Activated T-cell treated with anti-CD3 and anti-CD28 coated beads for 48 hours (primary cell): ENCODE results near the gene ZBTB37.
A peak's percentile ranks its signal among the peaks of the same experiment; 100 is the strongest.
"Not testable (repeated sequence)": the region's sequence is repeated elsewhere in the genome, so short reads cannot be mapped to it uniquely, and the experiment has no call there.

ENCODE experiments used
- DNase-seq: peaks from one replicate; pipeline ENCODE4 v3.0.0-alpha.2; 2020; ENCODE audit warnings: low read depth

ZBTB37 gene

DNA sequence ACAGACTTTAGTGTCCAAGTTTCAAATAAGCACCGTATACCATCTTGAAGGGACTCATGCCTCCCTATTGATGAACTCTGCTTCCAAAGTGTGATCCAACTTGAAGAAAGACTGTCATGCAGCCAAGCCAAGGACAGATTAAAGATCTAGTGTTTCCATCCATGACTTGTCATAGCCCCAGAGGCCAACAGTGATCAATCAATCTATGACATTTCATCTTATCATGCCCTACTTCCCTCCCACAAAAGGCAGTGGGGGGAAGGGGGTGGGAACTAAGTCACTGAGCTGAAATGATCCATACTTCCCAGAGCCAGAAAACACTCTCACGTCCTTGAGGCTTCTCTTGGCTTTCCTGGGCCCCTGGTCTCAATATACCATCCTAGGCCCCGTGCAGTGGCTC lies 44.9 kb downstream of the ZBTB37 start:
- no peak for DNase-seq

DNA sequence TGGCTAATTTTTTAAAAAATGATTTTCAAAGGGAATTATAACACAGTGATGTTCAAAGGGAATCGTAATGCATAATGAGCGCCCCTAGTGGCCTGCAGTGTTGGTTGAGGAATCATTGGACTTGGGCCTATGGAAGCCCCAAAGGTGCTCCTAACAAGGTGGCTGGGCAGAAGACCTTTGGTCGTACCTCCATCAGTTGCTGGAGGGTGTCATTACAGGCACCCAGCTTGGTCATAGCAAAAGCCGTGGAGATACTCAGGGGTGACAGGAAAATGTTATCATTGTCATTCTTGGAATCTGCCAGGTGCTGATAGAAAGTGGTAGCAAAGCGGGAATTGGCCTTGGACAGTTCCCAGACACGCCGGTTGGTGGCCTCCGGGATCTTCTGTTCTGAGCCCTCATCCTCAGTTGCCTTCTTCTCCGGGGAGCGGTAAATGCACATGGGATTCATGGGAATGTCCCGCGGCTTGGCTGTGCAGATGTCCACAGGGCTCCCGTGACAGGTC lies 46.2 kb downstream of the ZBTB37 start:
- peak; percentile 5 for DNase-seq

DNA sequence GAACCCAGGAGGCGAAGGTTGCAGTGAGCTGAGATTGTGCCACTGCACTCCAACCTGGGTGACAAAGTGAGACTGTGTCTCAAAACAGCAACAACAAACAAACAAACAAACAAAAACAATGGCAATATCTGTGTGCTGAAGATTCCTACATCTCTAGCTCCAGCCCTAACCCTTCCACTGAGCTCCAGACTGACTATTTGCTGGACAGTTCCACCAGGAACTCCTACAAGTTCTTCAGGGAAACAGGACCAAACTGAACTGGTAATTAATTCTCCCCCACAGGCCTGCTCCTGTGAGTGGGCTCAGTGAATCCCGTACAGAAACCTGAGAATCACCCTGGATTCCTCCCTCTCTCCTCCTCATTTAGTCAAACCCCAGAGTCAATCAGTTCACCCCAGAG lies 47.4 kb downstream of the ZBTB37 start:
- no peak for DNase-seq

DNA sequence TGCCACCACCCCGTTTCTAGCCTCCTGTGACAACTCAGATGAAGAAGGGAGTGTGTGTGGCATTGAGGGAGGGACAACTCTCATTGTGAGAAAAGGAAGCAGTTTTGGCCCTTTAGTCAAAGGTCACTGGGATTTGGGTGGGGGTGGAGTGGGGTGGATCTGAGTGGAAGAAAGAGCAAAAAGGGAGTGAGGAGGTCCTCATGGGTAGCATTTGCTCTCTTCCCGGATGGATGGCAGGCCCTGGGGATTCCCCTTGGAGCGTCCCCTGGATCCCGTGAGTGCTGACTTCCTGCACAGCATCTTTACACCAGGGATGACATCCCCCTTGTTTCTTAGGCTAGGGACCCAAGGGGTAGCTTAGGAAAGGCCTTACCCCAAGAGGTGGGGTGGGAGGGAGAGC lies 48.5 kb downstream of the ZBTB37 start:
- no peak for DNase-seq

DNA sequence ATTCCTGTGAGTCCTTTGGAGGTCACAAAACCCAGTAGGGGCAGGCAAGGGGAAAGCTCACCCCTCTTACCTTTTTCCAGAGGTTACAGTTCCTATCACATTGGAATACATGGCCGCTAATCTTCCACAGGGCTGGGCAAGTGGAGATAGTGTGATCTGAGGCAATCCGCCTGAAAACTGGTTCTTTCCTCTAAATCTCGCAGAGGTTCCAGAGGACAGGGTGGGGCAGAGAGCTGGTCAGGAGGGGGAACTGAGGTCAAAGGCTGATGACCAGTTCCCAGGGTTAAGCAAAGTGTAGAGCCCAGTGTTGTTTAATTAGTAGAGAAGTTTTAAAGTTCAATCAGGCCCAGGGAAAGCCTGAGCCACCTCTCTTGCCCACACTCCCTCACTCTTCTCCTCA lies 49.0 kb downstream of the ZBTB37 start, which contains the start of gene SERPINC1:
Gene SERPINC1, minus strand, starts transcription at position 179 of the 400 bp plus-strand sequence. Its CDS starts 68 bp downstream, at position 111.
- DNase-seq: no peak

DNA sequence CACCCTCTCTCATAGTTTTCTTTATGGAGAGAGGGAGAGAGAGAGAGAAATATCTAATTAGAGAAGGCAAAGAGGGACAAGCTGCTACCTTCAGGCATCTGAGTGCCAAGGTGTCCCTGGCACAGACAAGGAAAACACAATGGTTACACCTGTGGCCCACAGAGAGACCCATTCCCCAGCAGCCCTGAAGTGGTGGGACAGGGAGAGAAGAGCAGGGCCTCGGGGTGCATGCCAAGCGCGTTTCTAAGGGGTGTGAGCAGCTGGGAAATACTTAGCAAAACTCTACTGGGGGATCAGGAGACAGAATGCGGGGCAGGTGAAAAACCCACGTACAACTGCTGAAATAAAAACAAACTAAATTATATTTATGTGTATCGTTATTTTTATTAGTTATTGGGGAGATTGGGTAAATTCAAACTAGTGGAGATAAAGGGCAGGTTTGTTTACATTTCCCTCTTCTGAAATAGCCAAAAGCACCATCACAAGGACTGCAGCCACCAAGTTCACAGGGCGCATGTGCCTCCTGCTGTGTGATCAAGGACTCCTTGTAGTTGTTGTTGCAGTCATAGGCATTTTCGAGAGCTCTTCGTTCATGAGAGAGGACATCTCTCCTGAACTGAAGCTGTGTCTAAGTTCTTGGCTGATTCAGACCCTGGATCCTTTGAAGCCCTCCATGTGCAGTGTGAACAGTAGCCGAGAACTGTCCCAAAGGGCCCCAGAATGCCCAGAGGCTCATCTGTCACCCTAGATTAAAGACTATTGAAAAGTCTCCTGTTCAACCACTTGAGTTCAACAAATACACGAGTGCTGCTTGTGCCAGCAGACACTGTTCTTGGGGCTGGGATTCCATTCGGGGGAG lies 49.7 kb downstream of the ZBTB37 start:
- no peak for DNase-seq

DNA sequence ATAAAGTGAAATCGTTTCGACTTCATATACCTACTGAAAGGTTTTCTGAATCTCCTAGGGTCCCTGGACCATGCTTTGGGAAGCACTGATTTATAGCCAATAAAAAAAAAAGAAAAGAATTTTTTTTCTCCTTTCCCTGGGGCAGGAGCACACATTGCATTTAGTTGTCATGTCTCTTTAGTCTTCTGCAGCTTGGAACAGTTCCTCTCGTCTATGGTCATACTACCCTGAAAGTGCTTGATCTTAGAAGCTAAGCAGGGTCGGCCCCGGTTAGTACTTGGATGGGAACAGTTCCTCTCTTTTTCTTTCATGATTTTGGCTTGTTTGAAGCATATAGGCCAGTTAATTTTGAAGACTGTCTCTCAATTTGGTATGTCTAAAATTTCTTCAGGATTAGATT lies 52.7 kb downstream of the ZBTB37 start:
- DNase-seq: no peak

DNA sequence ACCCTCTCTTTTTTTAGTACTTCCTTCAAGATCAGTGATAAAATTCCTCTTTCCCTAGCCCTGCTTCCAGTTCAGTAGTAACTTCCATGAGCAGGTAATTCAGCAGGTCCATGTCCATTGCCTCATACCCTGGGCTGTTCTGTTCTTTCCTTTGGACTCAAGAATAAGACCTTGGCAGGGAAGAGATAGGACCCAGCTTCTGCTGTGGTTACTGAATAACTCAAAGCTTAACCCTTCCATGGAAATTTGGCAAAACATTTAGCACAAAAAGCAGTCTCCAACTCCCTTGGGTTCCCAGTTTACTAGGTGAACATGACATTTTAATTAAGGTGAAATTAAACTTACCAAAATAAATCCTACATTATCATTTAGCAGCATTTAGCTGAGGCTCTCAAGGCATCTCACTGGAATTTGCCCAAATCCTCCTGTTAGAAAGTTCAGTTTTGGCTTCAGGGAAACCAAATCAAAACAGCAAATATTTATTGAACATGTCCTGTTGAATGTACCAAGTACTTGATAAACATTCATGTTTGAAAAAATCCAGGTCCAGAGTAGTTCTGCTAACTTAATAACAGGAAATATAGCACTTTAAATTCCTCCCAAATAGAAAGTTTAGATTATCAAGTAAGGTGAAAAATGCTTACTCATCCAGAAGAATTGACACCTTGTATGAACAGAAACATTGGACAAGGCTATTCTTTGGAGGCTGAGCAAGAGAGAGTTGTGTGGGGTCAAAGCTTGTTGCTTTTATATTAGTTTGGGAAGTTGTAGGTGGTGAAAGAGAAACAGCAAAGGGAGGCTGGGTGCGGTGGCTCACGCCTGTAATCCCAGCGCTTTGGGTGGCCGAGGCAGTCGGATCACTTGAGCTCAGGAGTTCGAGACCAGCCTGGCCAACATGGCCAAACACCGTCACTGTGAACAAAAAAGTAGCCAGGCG lies 57.4 kb downstream of the ZBTB37 start:
- DNase-seq: no peak

DNA sequence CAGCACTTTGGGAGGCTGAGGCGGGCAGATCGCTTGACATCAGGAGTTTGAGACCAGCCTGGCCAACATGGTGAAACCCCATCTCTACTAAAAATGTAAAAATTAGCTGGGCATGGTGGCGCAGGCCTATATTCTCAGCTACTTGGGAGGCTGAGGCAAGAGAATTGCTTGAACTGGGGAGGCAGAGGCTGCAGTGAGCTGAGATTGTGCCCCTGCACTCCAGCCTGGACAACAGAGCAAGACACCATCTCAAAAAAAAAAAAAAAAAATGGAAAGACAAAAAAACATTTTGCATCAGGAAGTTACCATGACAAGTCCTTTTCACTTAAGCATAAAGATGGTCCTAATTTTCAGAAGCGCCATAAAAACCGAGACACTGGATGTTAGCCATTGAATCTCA lies 62.4 kb downstream of the ZBTB37 start:
- not testable (repeated sequence) for DNase-seq

DNA sequence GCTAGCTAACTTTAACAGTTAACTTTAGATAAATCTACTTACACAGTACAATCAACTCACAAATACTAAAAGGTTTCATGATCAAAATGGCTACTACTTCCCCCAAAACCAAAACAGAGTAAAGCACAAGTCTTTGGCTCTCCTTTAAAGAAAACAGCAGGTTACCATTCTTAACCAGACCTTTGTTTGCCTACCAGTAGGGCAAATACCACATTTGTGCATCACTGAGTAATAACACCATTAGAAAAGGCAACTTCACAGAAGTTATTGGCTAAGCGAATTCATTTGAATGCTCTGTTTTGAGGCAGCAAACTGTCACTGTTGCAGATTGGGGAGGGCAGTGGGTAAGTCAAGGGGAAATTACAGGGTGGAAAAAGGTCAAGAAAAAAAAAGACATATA lies 66.3 kb downstream of the ZBTB37 start:
- no peak for DNase-seq

DNA sequence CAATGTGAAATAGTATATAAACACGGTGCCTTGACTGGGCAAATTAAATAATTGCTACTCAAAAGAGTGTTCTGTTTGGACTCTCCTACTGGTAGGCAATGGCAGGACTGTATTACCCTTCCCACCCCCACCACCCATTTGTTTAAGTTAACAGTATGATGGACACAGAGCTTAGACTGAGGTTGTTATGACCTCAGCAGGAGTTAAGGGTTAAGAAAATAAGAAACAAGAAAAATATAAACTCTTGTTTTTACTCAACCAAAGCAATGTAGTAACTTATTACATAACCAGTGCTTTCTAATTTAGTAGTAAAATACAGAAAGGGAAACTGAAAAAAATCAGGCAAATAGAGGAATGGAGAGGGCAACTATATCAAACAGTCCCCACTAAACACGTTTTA lies 68.9 kb downstream of the ZBTB37 start:
- DNase-seq: no peak

DNA sequence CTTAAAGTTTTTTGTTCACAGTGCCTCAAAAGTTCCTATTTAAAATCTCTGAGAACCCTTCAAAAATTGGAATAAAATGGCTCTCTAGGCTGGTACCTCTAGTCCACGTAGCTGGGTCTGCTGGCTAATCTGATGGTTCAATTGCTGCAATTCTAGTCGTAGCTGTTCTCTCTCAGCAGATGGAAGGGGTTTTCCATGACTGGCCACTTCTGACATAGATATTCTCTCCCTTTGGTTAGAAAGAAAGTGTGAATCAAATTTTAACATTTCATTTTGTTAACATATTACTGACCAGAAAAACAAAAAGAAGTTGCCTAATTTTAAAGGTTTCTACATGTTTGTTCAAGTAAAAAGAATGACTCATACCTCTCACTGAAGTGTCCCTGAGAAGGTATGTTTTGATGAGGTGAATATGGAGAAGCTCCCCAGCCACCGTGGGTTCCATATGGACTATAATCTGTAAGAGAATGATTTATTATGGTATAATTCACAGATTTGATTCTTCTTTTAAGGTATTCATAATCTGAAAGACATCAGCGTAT lies 78.3 kb downstream of the ZBTB37 start:
- DNase-seq: no peak

DNA sequence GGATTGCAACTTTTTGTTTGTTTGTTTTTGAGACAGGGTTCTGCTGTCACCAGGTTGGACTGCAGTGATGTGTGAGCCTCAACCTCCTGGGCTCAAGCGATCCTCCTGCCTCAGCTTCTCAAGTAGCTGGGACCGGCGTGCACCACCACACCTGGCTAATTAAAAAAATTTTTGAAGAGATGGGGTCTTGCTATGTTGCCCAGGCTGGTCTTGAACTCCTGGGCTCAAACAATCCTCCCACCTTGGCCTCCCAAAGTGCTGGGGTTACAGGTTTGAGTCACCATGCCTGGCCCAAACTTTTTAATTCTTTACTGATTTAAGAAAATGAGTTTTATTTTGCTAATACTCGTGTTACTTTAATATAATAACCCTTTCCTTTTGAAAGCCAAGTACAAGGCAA lies 80.4 kb downstream of the ZBTB37 start:
- no peak for DNase-seq
